KMS-11 (cell line): ENCODE data around the gene KRT12.

Experiments
- H2AFZ ChIP-seq: fragments of 200-600 bp; sonication (generic); 2 replicates; pipeline ENCODE4 v1.6.1; 2016; ENCODE audit warnings: antibody characterized with exemption, mixed run types, low read depth
- H3K27ac ChIP-seq: fragments of 200-600 bp; sonication (generic); 2 replicates; pipeline ENCODE4 v1.6.1; 2016; ENCODE audit warnings: mild to moderate bottlenecking, mixed run types
- H3K27me3 ChIP-seq: fragments of 200-600 bp; sonication (generic); 2 replicates; pipeline ENCODE4 v1.6.1; 2017; ENCODE audit warnings: mild to moderate bottlenecking, low read depth, mixed run types, moderate library complexity; ENCODE audit not compliant: insufficient read depth
- H3K36me3 ChIP-seq: fragments of 200-600 bp; sonication (generic); 2 replicates; pipeline ENCODE4 v1.6.1; 2017; ENCODE audit warnings: mild to moderate bottlenecking, mixed run types; ENCODE audit not compliant: insufficient read depth
- H3K4me1 ChIP-seq: fragments of 200-600 bp; sonication (generic); 2 replicates; pipeline ENCODE4 v1.6.1; 2016; ENCODE audit warnings: mild to moderate bottlenecking, low read depth, mixed run types; ENCODE audit not compliant: poor library complexity, severe bottlenecking
- H3K4me2 ChIP-seq: fragments of 200-600 bp; sonication (generic); 2 replicates; pipeline ENCODE4 v1.7.0; 2016; ENCODE audit warnings: mild to moderate bottlenecking, mixed run types
- H3K4me3 ChIP-seq: fragments of 200-600 bp; sonication (generic); IDR thresholded peaks from 2 replicates; pipeline ENCODE4 v1.6.1; 2017; ENCODE audit warnings: low read depth, low read length, mixed read lengths; ENCODE audit not compliant: insufficient read depth
- H3K79me2 ChIP-seq: fragments of 200-600 bp; sonication (generic); 2 replicates; pipeline ENCODE4 v1.6.1; 2016; ENCODE audit warnings: low read depth, mixed run types; ENCODE audit not compliant: insufficient read depth
- H3K9ac ChIP-seq: fragments of 200-600 bp; sonication (generic); 2 replicates; pipeline ENCODE4 v1.6.1; 2016; ENCODE audit warnings: mild to moderate bottlenecking, mixed run types
- H4K20me1 ChIP-seq: fragments of 200-600 bp; sonication (generic); 2 replicates; pipeline ENCODE4 v1.6.1; 2016; ENCODE audit warnings: mild to moderate bottlenecking, mixed run types; ENCODE audit not compliant: insufficient read depth
- TF ChIP-seq, protein P1 (sequence below): fragments of 200-600 bp; sonication (generic); conservative IDR thresholded peaks from 2 replicates; pipeline ENCODE4 v1.6.1; 2017; ENCODE audit warnings: low read depth, mild to moderate bottlenecking, antibody characterized with exemption, low read length, moderate library complexity, mixed read lengths

KRT12 gene

GRCh38 chr17:40895106-40895730 lies 28.2 kb upstream of the KRT12 start:
- no peak overlapping the region for H3K9ac ChIP-seq
- H3K36me3 ChIP-seq = no peaks in the 10 kb centered on the region
- TF ChIP-seq, protein P1, sequence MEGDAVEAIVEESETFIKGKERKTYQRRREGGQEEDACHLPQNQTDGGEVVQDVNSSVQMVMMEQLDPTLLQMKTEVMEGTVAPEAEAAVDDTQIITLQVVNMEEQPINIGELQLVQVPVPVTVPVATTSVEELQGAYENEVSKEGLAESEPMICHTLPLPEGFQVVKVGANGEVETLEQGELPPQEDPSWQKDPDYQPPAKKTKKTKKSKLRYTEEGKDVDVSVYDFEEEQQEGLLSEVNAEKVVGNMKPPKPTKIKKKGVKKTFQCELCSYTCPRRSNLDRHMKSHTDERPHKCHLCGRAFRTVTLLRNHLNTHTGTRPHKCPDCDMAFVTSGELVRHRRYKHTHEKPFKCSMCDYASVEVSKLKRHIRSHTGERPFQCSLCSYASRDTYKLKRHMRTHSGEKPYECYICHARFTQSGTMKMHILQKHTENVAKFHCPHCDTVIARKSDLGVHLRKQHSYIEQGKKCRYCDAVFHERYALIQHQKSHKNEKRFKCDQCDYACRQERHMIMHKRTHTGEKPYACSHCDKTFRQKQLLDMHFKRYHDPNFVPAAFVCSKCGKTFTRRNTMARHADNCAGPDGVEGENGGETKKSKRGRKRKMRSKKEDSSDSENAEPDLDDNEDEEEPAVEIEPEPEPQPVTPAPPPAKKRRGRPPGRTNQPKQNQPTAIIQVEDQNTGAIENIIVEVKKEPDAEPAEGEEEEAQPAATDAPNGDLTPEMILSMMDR = no peak
- no peaks in the 10 kb centered on the region for H4K20me1 ChIP-seq
- no peak overlapping the region for H3K4me3 ChIP-seq
- no peak overlapping the region for H3K4me2 ChIP-seq
- H3K27ac ChIP-seq = no peak overlapping the region
- no peaks in the 10 kb centered on the region for H3K4me1 ChIP-seq
- H2AFZ ChIP-seq = no peak overlapping the region
- H3K79me2 ChIP-seq = no peaks in the 10 kb centered on the region
- no peaks in the 10 kb centered on the region for H3K27me3 ChIP-seq

DNA sequence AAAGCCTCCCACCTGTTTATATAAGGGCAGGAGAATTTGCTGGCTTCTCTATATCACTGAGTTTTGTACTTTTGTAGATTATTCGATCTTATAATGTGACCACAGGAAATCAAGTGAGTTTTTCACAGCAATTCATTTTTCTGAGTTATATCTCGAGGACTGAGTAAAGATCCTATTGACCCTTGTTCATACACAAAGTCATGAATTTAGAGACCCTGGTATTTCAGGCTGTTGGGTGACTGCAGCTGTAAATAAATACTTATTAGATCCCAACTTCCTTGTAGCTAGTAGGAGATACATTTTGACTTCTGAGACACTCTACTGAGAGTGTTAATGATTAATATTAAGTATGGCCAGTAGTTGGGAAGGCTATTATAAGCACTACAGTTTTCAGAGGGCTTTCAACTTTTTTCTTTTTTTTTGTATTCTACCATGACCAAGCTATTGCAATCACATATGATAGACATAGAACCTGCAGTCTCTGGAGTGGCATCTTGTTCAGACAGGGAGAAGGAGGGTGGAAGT lies 21.2 kb upstream of the KRT12 start:
- H3K79me2 ChIP-seq = no peaks in the 10 kb centered on the region
- no peak overlapping the region for H2AFZ ChIP-seq
- no peak overlapping the region for H3K4me3 ChIP-seq
- H3K9ac ChIP-seq = no peak overlapping the region
- H3K27ac ChIP-seq = no peak overlapping the region
- no peaks in the 10 kb centered on the region for H3K36me3 ChIP-seq
- no peaks in the 10 kb centered on the region; the same call in 1 of the 2 replicates for H3K27me3 ChIP-seq
- TF ChIP-seq, protein P1 = no peak
- no peak overlapping the region for H3K4me2 ChIP-seq
- no peaks in the 10 kb centered on the region for H4K20me1 ChIP-seq
- no peaks in the 10 kb centered on the region for H3K4me1 ChIP-seq

DNA sequence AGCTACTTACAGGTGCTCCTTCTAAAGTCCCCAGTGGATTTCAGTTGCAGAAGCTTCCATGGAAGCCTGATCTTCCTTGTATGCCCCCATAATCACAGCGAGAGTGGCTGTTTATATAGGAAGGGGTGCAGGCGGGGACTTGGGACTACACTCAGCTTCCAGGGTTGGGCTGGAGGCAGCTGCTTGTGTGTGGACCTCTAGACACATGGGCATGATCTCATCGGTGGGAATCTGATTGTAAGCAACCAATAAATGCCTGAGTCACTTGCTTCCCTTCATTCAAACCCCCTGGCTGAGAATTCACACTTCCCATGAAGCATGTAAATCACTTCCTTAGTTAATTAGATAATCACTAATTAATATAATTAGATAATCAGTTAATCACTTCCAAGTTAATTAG lies 19.1 kb upstream of the KRT12 start:
- TF ChIP-seq, protein P1 = no peak
- Histone ChIP-seq H3K27ac (no peak overlapping the region), H3K9ac (no peak overlapping the region), H4K20me1 (no peaks in the 10 kb centered on the region), H3K36me3 (no peaks in the 10 kb centered on the region), H2AFZ (no peak overlapping the region), H3K4me3 (no peak overlapping the region), H3K27me3 (no peaks in the 10 kb centered on the region; the same call in 1 of the 2 replicates), H3K79me2 (no peaks in the 10 kb centered on the region), H3K4me1 (no peaks in the 10 kb centered on the region), H3K4me2 (no peak overlapping the region)

- TF ChIP-seq, protein P1 = no peak; the same call in 1 of the 2 replicates
- H3K79me2 ChIP-seq = no peaks in the 10 kb centered on the region
- H3K4me2 ChIP-seq = no peak within 1 kb of the TSS
- H3K4me1 ChIP-seq = no peaks in the 10 kb centered on the region
- H3K4me3 ChIP-seq = no peak within 1 kb of the TSS
- no peak within 1 kb of the TSS for H3K9ac ChIP-seq
- no peaks in the 10 kb centered on the region for H4K20me1 ChIP-seq
- no peak within 1 kb of the TSS for H2AFZ ChIP-seq
- no peak within 1 kb of the TSS for H3K27ac ChIP-seq
- H3K36me3 ChIP-seq = no peaks in the 10 kb centered on the region
- H3K27me3 ChIP-seq = no peaks in the 10 kb centered on the region; the same call in 1 of the 2 replicates
Observed at GRCh38 chr17:40884708-40885512, 17.9 kb upstream of the KRT12 start, which contains the start of gene KRT20. KRT20 (minus strand) TSS chr17:40885242; CDS start chr17:40885185, 57 bp downstream.
